AG09309 (cell line): ENCODE measurements around the gene TESPA1.
"Not testable (repeated sequence)": the region's sequence is repeated elsewhere in the genome, so short reads cannot be mapped to it uniquely, and the experiment has no call there.

Source experiments
- DNase-seq: peaks from one replicate; pipeline ENCODE4 v3.0.0-alpha.2; 2010; ENCODE audit warnings: low read depth
- H3K4me3 ChIP-seq: 2 replicates; pipeline ENCODE4 v1.5.1; 2011; ENCODE audit warnings: mild to moderate bottlenecking, low read depth, low read length, moderate library complexity; ENCODE audit not compliant: control insufficient read depth
- CTCF ChIP-seq: IDR thresholded peaks from 2 replicates; pipeline ENCODE4 v1.5.1; 2011; ENCODE audit warnings: mild to moderate bottlenecking, low read depth, low read length, inconsistent platforms; ENCODE audit not compliant: insufficient read depth, control insufficient read depth; ENCODE audit errors: missing control alignments

TESPA1 gene

DNA sequence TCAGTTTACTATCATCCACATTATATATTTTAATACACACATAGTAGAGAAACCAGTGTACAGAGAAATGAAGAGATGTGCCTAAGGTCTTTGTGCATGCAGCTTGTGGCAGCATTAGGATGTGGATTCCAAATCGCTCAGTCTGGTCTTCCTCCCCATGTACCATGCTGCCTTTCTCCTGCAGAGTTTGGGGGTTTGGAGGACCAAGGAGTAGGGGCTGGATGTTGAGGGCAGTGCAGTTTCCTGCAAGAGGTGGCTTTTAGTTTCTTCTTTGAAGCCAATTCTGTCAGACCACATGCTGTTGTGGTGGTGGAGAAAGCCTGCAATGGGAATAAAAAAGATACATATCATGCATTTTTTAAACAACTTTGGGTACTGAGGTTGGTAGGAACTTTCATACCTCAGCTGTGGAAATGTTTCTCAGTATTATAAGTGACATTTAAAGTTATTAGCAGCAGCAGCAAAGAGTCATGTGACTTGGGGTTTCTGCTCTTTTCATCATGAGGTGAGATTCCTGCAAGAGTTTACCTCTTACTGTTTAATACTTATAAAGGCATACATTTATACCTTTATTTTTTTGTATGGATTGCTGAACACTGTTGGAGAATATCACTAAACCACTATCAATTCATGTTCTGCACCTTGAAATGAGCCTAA is 34.4 kb downstream of the TESPA1 start:
- TF ChIP-seq CTCF: no peak
- no peak for DNase-seq
- no peak overlapping the region for H3K4me3 ChIP-seq

DNA sequence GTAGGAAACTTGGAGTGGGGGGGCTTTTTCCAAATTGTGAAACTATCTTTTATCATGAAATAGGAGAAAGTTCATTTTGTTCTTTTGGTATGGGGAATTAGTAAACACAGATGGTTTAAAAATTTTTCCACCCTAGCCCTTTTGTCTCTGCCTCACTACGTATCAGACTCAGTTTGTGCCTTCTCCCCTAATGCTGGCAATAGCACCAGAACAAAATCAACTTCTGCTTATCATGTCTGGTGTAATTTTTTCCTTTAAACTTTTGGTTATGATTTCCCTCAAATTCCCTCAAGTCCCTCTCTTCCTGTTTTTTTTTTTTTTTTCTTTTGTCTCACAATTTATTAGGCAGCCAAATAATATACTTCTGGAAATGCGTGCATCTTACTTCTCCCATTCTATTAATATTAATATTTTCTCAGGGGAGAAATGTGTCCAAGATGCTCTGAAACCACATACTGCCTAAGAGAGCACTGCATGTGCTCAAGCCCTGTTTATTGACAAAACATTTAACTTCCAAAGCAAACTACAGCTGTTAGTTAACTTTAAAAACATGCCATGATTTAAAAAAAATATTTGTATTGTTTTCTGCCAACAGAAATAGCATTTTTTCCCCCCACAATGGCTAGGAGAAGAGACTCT is 35.4 kb downstream of the TESPA1 start:
- TF ChIP-seq CTCF: no peak
- H3K4me3 ChIP-seq: no peak overlapping the region
- DNase-seq: no peak

DNA sequence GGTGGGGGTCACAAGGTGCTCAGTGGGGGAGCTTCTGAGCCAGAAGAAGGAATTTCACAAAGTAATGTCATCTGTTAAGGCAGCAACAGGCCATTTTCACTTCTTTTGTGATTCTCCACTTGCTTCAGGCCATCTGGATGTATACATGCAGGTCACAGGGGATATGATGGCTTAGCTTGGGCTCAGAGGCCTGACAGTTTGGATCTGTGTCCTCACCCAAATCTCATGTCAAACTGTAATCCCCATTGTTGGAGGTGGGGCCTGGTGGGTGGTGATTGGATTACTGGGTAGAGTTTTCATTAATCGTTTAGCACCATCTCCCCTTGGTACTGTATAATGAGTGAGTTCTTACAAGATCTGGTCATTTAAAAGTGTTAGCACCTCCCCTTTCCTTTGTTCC is 36.4 kb downstream of the TESPA1 start:
- TF ChIP-seq CTCF: no peak
- DNase-seq: no peak
- H3K4me3 ChIP-seq: no peak overlapping the region

DNA sequence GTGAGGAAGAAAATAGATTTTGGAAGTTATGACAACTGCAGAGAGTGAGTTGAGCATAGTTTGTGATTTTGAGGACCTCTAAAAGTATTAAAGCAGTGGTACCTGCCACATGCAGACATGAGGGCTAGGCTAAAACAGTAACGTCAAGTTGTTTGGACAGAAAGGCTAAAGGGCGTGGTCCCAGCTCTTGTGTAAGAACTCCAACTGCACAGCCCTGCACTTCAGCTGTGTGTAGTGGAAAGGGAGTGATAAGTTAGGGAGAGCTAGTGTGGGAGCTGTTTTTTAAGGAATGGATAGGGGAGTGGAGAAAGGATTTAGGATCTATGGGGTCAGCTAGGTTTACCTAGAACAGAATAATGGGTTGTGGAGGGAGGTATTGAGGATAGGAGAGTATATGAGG is 39.5 kb downstream of the TESPA1 start:
- DNase-seq: no peak

GRCh38 chr12:54943292-54943691 is 41.3 kb downstream of the TESPA1 start:
- not testable (repeated sequence) for DNase-seq, H3K4me3 ChIP-seq

More for the DNA sequence above, 39.5 kb downstream of the TESPA1 start:
- no peak for TF ChIP-seq CTCF
- H3K4me3 ChIP-seq: no peak overlapping the region

DNA sequence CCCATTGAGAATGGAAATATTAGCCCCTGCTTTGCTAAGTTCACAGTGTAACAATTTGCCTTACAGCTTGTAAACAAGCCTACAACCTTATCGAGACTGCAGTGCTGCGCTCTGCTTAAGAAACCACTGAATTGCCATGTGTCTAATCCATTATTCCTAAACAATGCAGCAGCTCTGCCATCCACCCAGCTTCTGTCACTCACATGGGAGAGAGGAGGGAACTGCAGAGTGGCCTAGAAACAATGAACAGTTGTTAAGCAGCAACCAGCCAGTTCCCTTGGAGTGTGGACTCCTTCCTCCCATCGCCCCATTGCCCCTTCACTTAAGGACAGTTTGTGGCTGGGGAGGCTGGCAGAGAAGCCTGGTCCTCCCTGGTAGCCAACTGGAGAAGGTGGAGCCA is 42.9 kb downstream of the TESPA1 start:
- TF ChIP-seq CTCF: no peak
- H3K4me3 ChIP-seq: no peak overlapping the region
- DNase-seq: no peak

- no peak overlapping the region for H3K4me3 ChIP-seq
- no peak for TF ChIP-seq CTCF
- DNase-seq: no peak
These were observed 43.7 kb downstream of the TESPA1 start for GRCh38 chr12:54940727-54941315.
